GM04503 (cell line): ENCODE results near the gene ECI1.

ENCODE experiments used
- DNase-seq: peaks from one replicate; pipeline ENCODE4 v3.0.0-alpha.2; 2012; ENCODE audit warnings: low read depth

The ECI1 gene

GRCh38 chr16:2233046-2233775, 18.2 kb downstream of the ECI1 start:
- DNase-seq = no peak

DNA sequence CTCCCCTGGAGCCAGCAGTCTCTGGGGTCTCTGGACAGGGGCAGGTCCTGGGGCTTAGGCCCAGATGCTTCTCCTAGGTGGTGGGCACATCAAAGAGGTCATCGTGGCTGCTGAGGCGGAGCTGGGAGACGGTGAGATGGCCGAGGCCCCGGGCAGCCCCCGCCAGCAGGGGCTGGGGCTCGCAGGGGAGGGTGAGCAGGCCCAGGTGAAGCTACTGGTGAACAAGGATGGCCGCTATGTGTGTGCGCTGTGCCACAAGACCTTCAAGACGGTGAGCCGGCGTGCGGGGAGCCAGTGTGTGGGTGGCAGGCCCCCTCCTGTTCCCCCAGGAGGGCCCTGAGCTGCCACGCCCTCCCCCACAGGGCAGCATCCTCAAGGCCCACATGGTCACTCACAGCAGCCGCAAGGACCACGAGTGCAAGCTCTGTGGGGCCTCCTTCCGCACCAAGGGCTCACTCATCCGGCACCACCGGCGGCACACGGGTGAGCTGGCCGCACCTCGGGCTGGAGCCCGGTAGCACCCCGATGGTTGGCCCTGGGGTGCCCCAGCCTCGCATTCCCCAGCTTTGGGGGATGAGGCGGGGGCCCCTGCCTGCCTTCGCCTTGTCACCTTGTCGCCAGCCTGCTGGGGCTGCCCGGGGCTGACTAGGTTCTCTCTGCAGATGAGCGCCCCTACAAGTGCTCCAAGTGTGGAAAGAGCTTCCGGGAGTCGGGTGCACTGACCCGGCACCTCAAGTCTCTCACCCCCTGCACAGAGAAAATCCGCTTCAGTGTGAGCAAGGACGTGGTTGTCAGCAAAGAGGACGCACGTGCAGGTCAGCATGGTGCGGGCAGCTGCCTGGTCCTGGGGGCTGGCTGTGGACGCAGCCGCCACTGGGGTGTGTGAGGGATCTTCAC, 19.0 kb downstream of the ECI1 start:
- DNase-seq = no peak

GRCh38 chr16:2231016-2231931, 20.1 kb downstream of the ECI1 start:
- peak; percentile 27 for DNase-seq

- DNase-seq = no peak
These were observed 21.0 kb downstream of the ECI1 start for GRCh38 chr16:2230376-2230775.

DNA sequence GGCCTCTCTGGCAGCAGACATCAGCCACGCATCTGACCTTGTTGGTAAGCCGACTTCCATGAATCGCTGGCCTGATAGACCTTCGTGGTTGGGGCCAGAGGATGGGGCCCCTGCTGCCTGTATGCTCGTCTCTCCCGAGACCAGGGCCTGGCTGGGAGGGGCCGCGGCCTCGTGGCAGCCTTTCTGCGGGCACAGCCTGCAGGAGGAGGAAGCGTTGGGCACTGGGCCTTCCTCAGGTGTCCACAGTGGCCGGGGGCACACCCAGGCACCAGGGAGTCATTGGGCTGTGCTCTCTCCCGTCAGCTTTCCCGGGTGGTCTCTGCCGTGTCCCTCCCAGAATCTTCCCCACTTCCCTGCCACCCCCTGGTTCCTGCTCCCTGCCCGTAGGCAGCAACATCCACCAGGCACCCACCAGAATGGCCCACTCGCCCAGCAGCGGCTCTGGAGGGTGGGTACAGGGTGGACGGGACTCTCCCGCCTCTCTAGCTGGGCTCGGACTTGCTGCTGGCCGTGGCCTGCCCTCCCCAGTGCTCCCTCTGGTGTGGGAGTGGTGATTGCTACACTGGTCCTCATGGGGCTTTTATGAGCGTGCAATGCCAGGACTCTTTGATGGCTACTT, 21.6 kb downstream of the ECI1 start:
- DNase-seq = no peak

DNA sequence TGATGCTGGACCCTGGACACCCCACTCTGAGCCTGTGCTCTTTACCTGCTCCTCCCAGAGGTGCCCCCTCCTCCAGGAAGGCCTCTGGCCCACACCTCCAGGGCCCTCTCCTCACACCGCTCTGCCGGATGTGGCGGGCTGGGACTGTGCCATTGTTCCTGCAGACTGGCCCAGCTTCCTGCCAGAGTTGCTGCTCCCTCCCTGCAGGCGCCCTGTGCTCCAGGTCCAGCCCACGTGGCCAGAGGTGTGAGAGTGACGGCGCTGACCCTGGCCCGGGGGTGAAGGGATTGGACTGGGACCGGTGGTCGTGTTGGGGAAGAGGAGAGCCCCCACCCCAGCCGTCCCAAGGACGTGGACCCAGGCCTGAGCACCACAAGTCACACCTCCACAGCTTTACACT, 22.3 kb downstream of the ECI1 start:
- DNase-seq = no peak

GRCh38 chr16:2228161-2228824, 23.1 kb downstream of the ECI1 start:
- DNase-seq = no peak

DNA sequence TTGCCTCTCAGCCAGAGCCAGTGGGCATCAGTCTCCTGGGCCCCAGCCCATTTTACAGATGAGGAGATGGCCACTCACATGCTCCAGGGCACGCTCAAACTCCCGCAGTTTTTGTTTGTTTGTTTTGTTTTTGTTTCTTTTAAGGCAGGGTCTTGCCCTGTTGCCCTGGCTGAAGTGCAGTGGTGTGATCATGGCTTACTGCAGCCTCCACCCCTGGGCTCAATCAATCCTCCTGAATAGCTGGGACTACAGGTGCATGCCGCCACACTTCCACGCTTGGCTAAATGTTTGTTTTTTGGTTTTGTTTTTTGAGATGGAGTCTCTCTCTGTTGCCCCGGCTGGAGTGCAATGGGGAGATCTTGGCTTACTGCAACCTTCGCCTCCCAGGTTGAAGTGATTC, 24.5 kb downstream of the ECI1 start:
- no peak for DNase-seq

- no peak for DNase-seq
These were observed 25.1 kb downstream of the ECI1 start for GRCh38 chr16:2226245-2226793.

DNA sequence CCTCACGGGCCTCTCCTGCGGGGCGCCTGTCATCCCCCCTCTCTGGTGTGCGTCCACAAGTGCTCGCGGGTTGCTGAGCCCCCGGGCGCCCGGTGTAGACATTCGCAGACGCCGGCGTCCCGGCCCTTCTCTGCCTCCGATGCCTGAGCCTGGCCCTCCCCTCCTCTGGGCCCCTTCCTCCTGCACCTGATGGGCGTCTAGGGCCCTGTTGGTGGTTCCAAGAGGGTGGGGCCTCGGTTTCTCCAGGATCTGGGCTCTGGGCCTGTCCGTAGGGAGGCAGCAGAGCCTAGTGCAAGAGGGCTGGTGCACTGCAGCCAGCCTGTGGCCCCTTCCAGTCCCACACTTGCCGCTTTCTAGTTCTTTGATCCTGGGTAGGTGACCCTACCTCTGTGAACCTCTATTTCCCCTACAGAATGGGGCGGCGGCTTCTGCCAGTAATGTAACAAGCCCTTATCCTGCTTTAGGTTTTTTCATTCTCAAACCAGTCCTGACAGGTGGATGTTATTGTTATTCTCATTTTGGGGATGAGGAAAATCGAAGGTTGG, 27.4 kb downstream of the ECI1 start:
- no peak for DNase-seq

DNA sequence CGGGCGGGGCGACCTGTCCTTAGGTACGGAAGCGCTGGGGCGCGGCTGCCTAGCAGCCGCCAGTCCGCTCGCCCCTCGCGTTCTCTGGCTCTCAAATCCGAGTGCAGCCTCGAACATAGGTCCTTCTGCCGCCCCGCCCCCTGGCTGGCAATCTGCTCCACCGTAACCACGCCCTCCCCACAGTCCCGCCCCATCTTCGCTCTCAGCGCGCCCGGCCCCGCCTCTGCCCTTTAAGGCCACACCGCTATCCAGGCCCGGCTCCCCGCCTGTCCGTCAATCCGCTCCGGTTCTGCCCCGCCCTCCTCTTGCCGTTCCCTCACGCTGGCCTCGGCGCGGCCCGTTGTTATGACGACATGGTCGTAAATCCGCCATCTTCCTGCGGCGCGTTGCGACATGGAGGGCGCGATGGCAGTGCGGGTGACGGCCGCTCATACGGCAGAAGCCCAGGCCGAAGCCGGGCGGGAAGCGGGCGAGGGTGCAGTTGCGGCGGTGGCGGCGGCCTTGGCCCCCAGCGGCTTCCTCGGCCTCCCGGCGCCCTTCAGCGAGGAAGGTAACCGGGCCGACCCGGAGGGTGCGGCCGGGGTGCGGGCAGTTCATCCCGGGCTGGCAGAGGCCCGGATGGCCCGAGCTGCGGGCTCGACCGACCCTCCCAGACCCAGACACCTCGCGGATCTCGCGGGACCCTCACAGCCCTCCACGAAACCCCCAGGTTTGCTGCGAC, 28.0 kb downstream of the ECI1 start, which contains the start of gene E4F1:
TSS of gene E4F1 (plus strand) at position 371 of the 721 bp plus-strand sequence. CDS start at position 394, 23 bp downstream.
- DNase-seq = peak; percentile 90

- no peak for DNase-seq
These were observed 35.1 kb downstream of the ECI1 start for GRCh38 chr16:2216330-2216729.

- DNase-seq = no peak
These were observed 36.7 kb downstream of the ECI1 start, which contains the start of gene PGP for GRCh38 chr16:2214719-2214968. Gene PGP (minus strand): TSS chr16:2214840. CDS start chr16:2214777, 63 bp downstream.

DNA sequence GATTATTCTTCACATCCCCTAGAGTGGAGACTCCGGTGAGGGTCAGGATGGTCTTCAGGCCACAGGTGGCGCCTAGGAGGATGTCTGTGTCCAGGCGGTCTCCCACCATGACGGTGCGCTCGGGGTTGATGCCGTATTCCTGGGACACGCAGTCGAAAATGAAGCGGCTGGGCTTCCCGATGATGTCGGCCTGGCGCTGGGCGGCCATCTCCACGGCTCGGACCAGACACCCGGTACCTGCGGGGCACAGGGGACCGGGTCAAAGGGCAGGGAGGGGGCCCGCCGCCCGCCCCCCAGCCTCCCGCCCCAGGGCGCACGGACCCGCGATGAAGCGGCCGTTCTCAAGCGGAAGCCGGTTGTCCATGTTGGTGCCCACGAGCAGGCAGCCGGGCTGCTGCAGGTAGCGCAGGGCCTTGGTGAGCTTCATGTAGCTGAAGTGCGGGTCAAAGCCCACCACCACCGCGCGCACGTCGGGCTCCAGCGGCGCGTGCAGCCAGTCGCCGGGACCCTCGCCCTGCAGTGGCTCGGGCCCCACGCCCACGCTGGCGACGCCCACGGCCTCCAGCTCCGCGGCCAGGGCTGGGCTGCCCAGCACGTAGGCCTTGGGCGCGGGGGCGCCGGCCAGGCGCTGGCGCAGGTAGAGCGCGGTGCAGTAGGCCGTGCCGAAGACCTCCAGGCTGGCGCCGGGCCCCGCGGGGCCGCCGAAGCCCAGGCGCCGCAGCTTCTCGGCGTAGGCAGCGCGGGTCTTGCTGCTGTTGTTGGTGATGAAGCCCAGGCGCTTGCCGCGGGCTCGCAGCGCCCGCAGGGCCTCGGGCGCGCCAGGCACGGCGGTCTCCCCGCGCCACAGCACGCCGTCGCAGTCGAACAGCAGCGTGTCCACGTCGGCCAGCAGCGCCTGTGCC, 37.3 kb downstream of the ECI1 start:
- DNase-seq = no peak

- DNase-seq = no peak
These were observed 38.7 kb downstream of the ECI1 start for GRCh38 chr16:2212362-2213324.

DNA sequence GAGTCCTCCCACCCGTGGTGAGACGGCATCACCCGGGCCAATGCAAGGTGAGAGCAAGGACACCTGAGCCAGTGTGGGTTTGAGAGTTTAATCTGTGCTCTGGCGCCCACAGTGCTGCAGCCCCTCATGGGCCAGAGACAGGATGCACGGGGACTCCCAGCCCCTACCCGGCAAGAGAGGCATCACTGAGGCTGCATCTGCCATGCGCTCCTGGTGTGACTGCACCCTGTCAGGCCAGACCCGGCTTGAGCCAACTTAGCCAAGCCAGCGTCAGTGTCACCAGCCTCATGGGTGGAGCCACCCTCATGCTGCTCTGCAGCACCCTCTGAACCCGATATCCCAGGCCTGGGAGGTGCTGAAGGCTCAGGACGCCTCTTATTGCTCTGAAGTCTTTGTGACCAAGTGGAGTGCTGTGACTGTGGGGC, 39.5 kb downstream of the ECI1 start:
- no peak for DNase-seq
